MM.1S (cell line): ENCODE results near the gene PDILT.

Experiments used
- DNase-seq: peaks from one replicate; pipeline ENCODE4 v3.0.0-alpha.2; 2015
- H2AFZ ChIP-seq: fragments of 300-600 bp; sonication (generic); 2 replicates; pipeline ENCODE4 v1.6.0; 2016; ENCODE audit warnings: antibody characterized with exemption, low read length
- H3F3A ChIP-seq: fragments of 300-600 bp; sonication (generic); 2 replicates; pipeline ENCODE4 v1.6.1; 2016; ENCODE audit warnings: mild to moderate bottlenecking, antibody characterized with exemption, low read length, moderate library complexity, mixed read lengths; ENCODE audit not compliant: insufficient read depth
- H3K27ac ChIP-seq: fragments of 300-600 bp; sonication (generic); 2 replicates; pipeline ENCODE4 v1.5.1; 2016; ENCODE audit warnings: mild to moderate bottlenecking, low read length
- H3K27me3 ChIP-seq: fragments of 300-600 bp; sonication (generic); replicated peaks from 2 replicates; pipeline ENCODE4 v1.6.0; 2016; ENCODE audit warnings: low read length; ENCODE audit not compliant: insufficient read depth
- H3K36me3 ChIP-seq: fragments of 300-600 bp; sonication (generic); replicated peaks from 2 replicates; pipeline ENCODE4 v1.6.1; 2016; ENCODE audit warnings: mild to moderate bottlenecking, low read length, mixed read lengths; ENCODE audit not compliant: insufficient read depth
- H3K4me1 ChIP-seq: fragments of 300-600 bp; sonication (generic); 2 replicates; pipeline ENCODE4 v1.6.1; 2016; ENCODE audit warnings: low read length, mixed read lengths
- H3K4me2 ChIP-seq: fragments of 300-600 bp; sonication (generic); 2 replicates; pipeline ENCODE4 v1.6.0; 2016; ENCODE audit warnings: low read depth, low read length
- H3K4me3 ChIP-seq: fragments of 300-600 bp; sonication (generic); 2 replicates; pipeline ENCODE4 v1.5.1; 2016; ENCODE audit warnings: low read length, mixed read lengths
- H3K79me2 ChIP-seq: fragments of 300-600 bp; sonication (generic); 2 replicates; pipeline ENCODE4 v1.6.1; 2016; ENCODE audit warnings: mixed run types, low read length, mixed read lengths
- H3K9ac ChIP-seq: fragments of 300-600 bp; sonication (generic); 2 replicates; pipeline ENCODE4 v1.6.1; 2016; ENCODE audit warnings: low read length, mixed read lengths
- H3K9me2 ChIP-seq: fragments of 300-600 bp; sonication (generic); replicated peaks from 2 replicates; pipeline ENCODE4 v1.6.1; 2016; ENCODE audit warnings: mild to moderate bottlenecking, low read length, mixed read lengths; ENCODE audit not compliant: insufficient read depth
- H3K9me3 ChIP-seq: fragments of 300-600 bp; sonication (generic); replicated peaks from 2 replicates; pipeline ENCODE4 v1.6.1; 2016; ENCODE audit warnings: mild to moderate bottlenecking, low read length, mixed read lengths; ENCODE audit not compliant: insufficient read depth
- H4K20me1 ChIP-seq: fragments of 300-600 bp; sonication (generic); 2 replicates; pipeline ENCODE4 v1.6.1; 2016; ENCODE audit warnings: mild to moderate bottlenecking, low read length, moderate library complexity, mixed read lengths; ENCODE audit not compliant: insufficient read depth
- CTCF ChIP-seq: fragments of 300-600 bp; sonication (generic); IDR thresholded peaks from 2 replicates; pipeline ENCODE4 v1.5.1; 2016; ENCODE audit warnings: antibody characterized with exemption, low read length, mixed read lengths
- EZH2 ChIP-seq: fragments of 300-600 bp; sonication (generic); optimal IDR thresholded peaks from 2 replicates; pipeline ENCODE3; 2017; ENCODE audit warnings: low read depth, mild to moderate bottlenecking, antibody characterized with exemption, low read length, mixed read lengths
- EZH2phosphoT487 ChIP-seq: fragments of 300-600 bp; sonication (generic); IDR thresholded peaks from 2 replicates; pipeline ENCODE4 v1.6.1; 2018; ENCODE audit warnings: antibody characterized with exemption, low read length

Gene PDILT

GRCh38 chr16:20385844-20386832 is 18.4 kb downstream of the PDILT start:
- H3K4me1 ChIP-seq = no peaks in the 10 kb centered on the region
- H2AFZ ChIP-seq = no peak overlapping the region
- no peaks in the 10 kb centered on the region for H3F3A ChIP-seq
- peak; percentile 42 for DNase-seq
- no peak overlapping the region for H3K27ac ChIP-seq
- H3K36me3 ChIP-seq = no peaks in the 10 kb centered on the region
- H3K9ac ChIP-seq = no peak overlapping the region
- TF ChIP-seq CTCF = peak; percentile 78
- no peak for TF ChIP-seq EZH2
- TF ChIP-seq EZH2phosphoT487 = no peak
- no peak overlapping the region for H3K4me2 ChIP-seq
- H4K20me1 ChIP-seq = no peaks in the 10 kb centered on the region
- H3K9me2 ChIP-seq = no peaks in the 10 kb centered on the region
- no peaks in the 10 kb centered on the region for H3K9me3 ChIP-seq
- no peak overlapping the region for H3K4me3 ChIP-seq
- no peaks in the 10 kb centered on the region for H3K27me3 ChIP-seq
- no peaks in the 10 kb centered on the region for H3K79me2 ChIP-seq

- H3K4me3 ChIP-seq = no peak overlapping the region
- DNase-seq = peak; percentile 59
- no peaks in the 10 kb centered on the region for H3K4me1 ChIP-seq
- no peaks in the 10 kb centered on the region for H3K9me2 ChIP-seq
- no peak overlapping the region for H2AFZ ChIP-seq
- no peaks in the 10 kb centered on the region for H3K9me3 ChIP-seq
- no peaks in the 10 kb centered on the region for H4K20me1 ChIP-seq
- H3K9ac ChIP-seq = no peak overlapping the region
- H3K27ac ChIP-seq = no peak overlapping the region
- H3K36me3 ChIP-seq = no peaks in the 10 kb centered on the region
- H3K27me3 ChIP-seq = no peaks in the 10 kb centered on the region
- peak; percentile 70 for TF ChIP-seq CTCF
- TF ChIP-seq EZH2 = no peak
- TF ChIP-seq EZH2phosphoT487 = no peak
- H3F3A ChIP-seq = no peaks in the 10 kb centered on the region
- no peaks in the 10 kb centered on the region for H3K79me2 ChIP-seq
- no peak overlapping the region for H3K4me2 ChIP-seq
These were observed 21.2 kb downstream of the PDILT start for GRCh38 chr16:20383106-20384029.

- Histone ChIP-seq H3K4me1 (no peaks in the 10 kb centered on the region), H3K9me2 (no peaks in the 10 kb centered on the region), H3K27ac (no peak overlapping the region), H3K4me3 (no peak overlapping the region), H2AFZ (no peak overlapping the region), H3K79me2 (no peaks in the 10 kb centered on the region), H3K9ac (no peak overlapping the region), H4K20me1 (no peaks in the 10 kb centered on the region), H3K27me3 (no peaks in the 10 kb centered on the region), H3K9me3 (no peaks in the 10 kb centered on the region), H3K4me2 (no peak overlapping the region), H3F3A (no peaks in the 10 kb centered on the region), H3K36me3 (no peaks in the 10 kb centered on the region)
- no peak for TF ChIP-seq EZH2
- TF ChIP-seq EZH2phosphoT487 = no peak
- no peak for TF ChIP-seq CTCF
- DNase-seq = no peak
These were observed 22.2 kb downstream of the PDILT start for GRCh38 chr16:20382202-20382948.
